Measurements from ENCODE around the gene RUNDC1. TPM values are rescaled to one million over a fixed set of nuclear protein-coding genes. Genes with fewer than 3 reads are reported as not detected.
"Not testable (repeated sequence)": the region's sequence is repeated elsewhere in the genome, so short reads cannot be mapped to it uniquely, and the experiment has no call there.

Gene RUNDC1
- total RNA-seq, 1 donor from 2014 or later = 13.2 TPM

DNA sequence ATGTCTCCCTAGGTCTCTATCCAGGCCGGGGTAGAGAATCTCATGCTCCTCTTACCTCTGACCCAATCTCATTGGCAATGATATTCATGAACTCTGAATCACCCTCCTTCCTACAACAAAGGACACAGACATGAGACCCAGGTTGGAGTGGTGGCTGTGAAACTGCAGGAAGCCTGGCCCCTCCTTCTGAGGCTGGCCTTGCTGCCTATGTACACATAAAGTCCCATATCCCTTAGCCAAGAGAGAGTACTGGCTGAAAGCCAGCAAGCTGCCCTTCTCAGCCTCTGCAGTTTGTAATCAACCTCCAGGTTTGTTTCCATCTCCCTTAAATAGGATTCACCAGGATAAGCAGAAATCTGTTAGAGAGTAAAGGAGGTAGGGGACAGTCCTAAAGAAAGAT is 26.7 kb upstream of the RUNDC1 start:
- Histone ChIP-seq H3K36me3 (ENCODE audit: control insufficient read depth, insufficient read depth, low read length) (peaks cover 2% of the 10 kb centered on the region), H3K27me3 (ENCODE audit: control insufficient read depth, insufficient read depth, low read length) (no peaks in the 10 kb centered on the region), H3K4me3 (ENCODE audit: low read depth, low read length) (no peak overlapping the region)
- no peak for DNase-seq (ENCODE audit: low read depth)
- TF ChIP-seq, protein P1, sequence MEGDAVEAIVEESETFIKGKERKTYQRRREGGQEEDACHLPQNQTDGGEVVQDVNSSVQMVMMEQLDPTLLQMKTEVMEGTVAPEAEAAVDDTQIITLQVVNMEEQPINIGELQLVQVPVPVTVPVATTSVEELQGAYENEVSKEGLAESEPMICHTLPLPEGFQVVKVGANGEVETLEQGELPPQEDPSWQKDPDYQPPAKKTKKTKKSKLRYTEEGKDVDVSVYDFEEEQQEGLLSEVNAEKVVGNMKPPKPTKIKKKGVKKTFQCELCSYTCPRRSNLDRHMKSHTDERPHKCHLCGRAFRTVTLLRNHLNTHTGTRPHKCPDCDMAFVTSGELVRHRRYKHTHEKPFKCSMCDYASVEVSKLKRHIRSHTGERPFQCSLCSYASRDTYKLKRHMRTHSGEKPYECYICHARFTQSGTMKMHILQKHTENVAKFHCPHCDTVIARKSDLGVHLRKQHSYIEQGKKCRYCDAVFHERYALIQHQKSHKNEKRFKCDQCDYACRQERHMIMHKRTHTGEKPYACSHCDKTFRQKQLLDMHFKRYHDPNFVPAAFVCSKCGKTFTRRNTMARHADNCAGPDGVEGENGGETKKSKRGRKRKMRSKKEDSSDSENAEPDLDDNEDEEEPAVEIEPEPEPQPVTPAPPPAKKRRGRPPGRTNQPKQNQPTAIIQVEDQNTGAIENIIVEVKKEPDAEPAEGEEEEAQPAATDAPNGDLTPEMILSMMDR (IDR thresholded peaks at IDR 0.05; ENCODE audit: insufficient read depth, low read length, poor library complexity, severe bottlenecking) = no peak

DNA sequence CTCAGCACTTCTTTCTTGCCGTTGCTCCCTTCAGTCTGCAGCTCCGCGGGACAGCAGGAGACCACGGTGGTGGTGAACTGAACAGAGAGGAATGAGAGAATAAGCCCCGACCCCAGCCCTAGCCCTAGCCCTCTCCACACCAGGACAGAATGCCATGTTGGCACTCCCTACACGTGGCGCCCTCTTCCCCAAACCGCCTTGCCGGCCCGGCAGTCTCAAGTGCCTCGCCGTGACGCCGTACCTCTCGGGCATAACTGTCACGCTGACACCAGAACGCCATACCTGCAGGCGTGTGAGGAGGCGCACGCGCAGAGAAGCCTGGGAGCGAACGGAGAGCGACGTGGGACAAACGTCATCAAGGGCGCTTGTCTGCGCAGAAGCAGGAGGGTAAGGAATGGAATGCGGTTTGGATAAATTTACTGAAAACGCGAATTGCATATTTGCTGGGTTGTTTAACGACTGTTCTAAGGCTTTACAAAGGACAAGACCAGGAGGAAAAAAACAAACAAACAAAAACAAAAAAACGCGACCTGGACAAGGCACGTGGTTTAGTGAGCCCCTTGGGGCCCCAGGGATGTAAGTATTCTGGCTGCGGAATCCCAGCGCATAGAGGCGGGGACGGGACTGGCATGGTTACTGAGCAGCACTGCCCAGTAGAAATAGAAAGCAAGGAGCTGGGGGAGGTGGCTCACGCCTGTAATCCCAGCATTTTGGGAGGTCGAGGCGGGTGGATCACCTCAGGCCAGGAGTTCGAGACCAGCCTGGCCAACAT is 16.0 kb upstream of the RUNDC1 start, which contains the start of gene AARSD1:
Gene AARSD1 (minus strand): TSS at position 294 of the 772 bp plus-strand sequence. CDS start 14 bp downstream, at position 280.
- peak; percentile 80 for DNase-seq (ENCODE audit: low read depth)
- peak within 1 kb of the TSS; percentile 73 for H3K4me3 ChIP-seq (ENCODE audit: low read depth, low read length)
- TF ChIP-seq, protein P1 (IDR thresholded peaks at IDR 0.05; ENCODE audit: insufficient read depth, low read length, poor library complexity, severe bottlenecking) = no peak
- no peaks in the 10 kb centered on the region for H3K36me3 ChIP-seq (ENCODE audit: control insufficient read depth, insufficient read depth, low read length)
- H3K27me3 ChIP-seq (ENCODE audit: control insufficient read depth, insufficient read depth, low read length) = no peaks in the 10 kb centered on the region

DNA sequence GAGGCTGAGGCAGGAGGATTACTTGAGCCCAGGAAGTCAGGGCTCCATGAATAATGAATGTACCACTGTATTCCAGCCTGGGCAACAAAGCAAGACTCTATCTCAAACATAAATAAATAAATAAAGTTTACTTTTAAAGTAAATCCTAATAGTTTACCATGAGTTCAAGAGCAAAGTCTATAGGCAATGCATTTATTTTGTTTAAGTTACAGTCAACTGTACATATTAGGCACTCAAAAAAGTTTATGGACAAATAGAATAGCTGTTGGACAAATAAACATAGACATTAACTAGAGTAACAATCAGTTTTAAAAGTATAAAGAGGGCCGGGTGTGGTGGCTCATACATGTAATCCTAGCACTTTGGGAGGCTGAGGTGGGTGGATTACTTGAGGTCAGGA is 12.4 kb upstream of the RUNDC1 start:
- Histone ChIP-seq H3K27me3 (ENCODE audit: control insufficient read depth, insufficient read depth, low read length) (no peaks in the 10 kb centered on the region), H3K4me3 (ENCODE audit: low read depth, low read length) (no peak overlapping the region), H3K36me3 (ENCODE audit: control insufficient read depth, insufficient read depth, low read length) (no peaks in the 10 kb centered on the region)
- no peak for DNase-seq (ENCODE audit: low read depth)
- TF ChIP-seq, protein P1 (IDR thresholded peaks at IDR 0.05; ENCODE audit: insufficient read depth, low read length, poor library complexity, severe bottlenecking) = no peak

DNA sequence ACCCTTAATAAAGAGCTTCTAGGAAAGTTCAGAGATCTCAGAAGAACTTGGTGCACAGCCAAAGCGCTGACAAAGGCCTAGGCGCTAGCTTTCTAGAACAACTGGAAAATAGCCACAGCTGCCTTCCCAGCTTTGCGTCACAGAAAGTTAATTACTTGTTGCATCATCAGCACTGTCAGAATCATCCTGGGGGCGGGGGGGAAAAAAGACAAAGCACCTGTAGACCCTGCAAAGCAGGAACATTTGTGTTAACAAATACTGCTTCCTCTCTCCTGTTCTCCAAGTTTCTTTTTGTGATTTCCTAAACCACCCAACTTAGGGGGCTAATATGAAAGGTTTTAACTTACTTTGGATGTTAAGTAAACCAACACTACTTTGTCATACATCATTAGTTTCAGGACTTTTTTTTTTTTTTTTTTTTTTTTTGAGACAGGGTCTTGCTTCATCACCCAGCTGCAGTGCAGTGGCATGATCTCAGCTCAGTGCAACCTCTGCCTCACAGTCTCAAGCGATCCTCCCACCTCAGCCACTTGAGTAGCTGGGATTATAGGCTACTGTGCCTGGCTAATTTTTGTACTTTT is 11.3 kb upstream of the RUNDC1 start:
- TF ChIP-seq, protein P1 (IDR thresholded peaks at IDR 0.05; ENCODE audit: insufficient read depth, low read length, poor library complexity, severe bottlenecking) = no peak
- DNase-seq (ENCODE audit: low read depth) = no peak
- Histone ChIP-seq H3K27me3 (ENCODE audit: control insufficient read depth, insufficient read depth, low read length) (no peaks in the 10 kb centered on the region), H3K36me3 (ENCODE audit: control insufficient read depth, insufficient read depth, low read length) (no peaks in the 10 kb centered on the region), H3K4me3 (ENCODE audit: low read depth, low read length) (no peak overlapping the region)

DNA sequence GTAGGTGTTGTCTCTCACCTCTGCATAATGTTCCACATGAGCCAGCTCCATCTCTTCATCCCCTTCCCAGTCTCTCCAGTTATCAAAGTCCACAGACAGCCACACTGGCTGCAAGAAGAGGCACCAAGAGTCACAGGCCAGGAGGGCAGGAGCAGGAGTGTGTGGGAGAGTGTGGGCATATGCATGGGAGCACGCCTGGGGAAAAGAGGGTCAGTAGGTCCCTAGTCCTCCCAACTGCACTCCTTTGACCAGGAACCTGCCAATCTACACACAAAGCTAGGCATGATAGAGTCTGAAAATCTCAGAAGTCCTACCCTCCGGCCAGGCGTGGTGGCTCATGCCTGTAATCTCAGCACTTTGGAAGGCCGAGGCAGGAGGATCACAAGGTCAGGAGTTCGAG is 8.8 kb upstream of the RUNDC1 start:
- no peak overlapping the region for H3K4me3 ChIP-seq (ENCODE audit: low read depth, low read length)
- no peaks in the 10 kb centered on the region for H3K27me3 ChIP-seq (ENCODE audit: control insufficient read depth, insufficient read depth, low read length)
- DNase-seq (ENCODE audit: low read depth) = no peak
- no peaks in the 10 kb centered on the region for H3K36me3 ChIP-seq (ENCODE audit: control insufficient read depth, insufficient read depth, low read length)
- TF ChIP-seq, protein P1 (IDR thresholded peaks at IDR 0.05; ENCODE audit: insufficient read depth, low read length, poor library complexity, severe bottlenecking) = no peak

DNA sequence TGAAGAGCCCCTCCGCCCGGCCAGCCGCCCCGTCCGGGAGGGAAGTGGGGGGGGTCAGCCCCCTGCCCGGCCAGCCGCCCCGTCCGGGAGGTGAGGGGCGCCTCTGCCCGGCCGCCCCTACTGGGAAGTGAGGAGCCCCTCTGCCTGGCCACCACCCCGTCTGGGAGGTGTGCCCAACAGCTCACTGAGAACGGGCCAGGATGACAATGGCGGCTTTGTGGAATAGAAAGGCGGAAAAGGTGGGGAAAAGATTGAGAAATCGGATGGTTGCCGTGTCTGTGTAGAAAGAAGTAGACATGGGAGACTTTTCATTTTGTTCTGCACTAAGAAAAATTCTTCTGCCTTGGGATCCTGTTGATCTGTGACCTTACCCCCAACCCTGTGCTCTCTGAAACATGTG is 7.0 kb upstream of the RUNDC1 start:
- not testable (repeated sequence) for DNase-seq (ENCODE audit: low read depth)

More for the DNA sequence above, 7.0 kb upstream of the RUNDC1 start:
- H3K4me3 ChIP-seq (ENCODE audit: low read depth, low read length); H3K27me3 ChIP-seq (ENCODE audit: control insufficient read depth, insufficient read depth, low read length); H3K36me3 ChIP-seq (ENCODE audit: control insufficient read depth, insufficient read depth, low read length): not testable (repeated sequence)

All from kidney epithelial cell (primary cell).